Measurements from ENCODE around the gene GNL1. TPM values are rescaled to one million over a fixed set of nuclear protein-coding genes. Genes with fewer than 3 reads are reported as not detected.

Gene GNL1
- total and polyA plus RNA-seq, 2 donors, result 30.9 to 63.7 TPM

DNA sequence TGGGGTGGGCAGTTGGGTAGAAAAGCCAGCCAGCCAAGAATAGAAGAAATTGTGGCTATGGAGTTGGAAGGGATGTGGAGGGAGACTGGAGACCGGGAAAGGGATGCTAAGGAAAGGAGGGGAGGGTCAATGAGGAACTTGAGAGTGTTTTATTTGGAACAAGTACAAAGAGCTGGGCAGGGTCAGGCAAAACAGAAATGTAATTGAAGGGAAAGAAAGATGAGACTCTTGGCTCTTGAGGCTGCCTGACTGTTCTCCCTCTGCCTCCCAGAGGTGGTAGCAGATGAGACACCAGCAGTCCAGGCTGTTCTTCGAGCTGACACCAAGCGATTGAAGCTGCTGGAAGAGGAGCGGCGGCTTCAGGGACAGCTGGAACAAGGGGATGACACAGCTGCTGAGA lies 27.6 kb upstream of the GNL1 start:
- Histone ChIP-seq H3K36me3 (ENCODE audit: insufficient read depth) (peaks cover 24% of the 10 kb centered on the region), H3K4me1 (ENCODE audit: insufficient read depth) (no peaks in the 10 kb centered on the region), H3K4me3 (ENCODE audit: low read depth, low read length) (no peak overlapping the region), H3K27ac (ENCODE audit: low read depth) (no peak overlapping the region)
- DNase-seq (ENCODE audit: extremely low spot score), result no peak
- 93% methylated on average over 5 of the region's 5 CpGs for WGBS

DNA sequence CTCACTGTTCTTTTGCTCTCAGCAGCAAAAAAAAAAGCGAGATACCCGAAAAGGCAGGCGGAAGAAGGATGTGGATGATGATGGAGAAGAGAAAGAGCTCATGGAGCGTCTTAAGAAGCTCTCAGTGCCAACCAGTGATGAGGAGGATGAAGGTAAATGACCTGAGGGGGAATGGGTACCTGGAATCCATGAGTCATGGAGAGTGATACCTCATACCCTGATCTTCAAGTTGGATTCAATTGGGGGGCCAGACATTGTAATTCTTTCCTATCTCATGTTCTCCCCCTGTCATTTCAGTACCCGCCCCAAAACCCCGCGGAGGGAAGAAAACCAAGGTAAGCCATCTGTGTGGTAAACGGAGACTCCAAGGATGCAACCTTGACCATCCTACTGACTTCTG lies 21.8 kb upstream of the GNL1 start:
- 97% methylated on average over 8 of the region's 8 CpGs for WGBS
- no peak overlapping the region for H3K27ac ChIP-seq (ENCODE audit: low read depth)
- DNase-seq (ENCODE audit: extremely low spot score), result no peak
- no peaks in the 10 kb centered on the region for H3K4me1 ChIP-seq (ENCODE audit: insufficient read depth)
- H3K36me3 ChIP-seq (ENCODE audit: insufficient read depth), result peaks cover 5% of the 10 kb centered on the region
- H3K4me3 ChIP-seq (ENCODE audit: low read depth, low read length), result no peak overlapping the region

DNA sequence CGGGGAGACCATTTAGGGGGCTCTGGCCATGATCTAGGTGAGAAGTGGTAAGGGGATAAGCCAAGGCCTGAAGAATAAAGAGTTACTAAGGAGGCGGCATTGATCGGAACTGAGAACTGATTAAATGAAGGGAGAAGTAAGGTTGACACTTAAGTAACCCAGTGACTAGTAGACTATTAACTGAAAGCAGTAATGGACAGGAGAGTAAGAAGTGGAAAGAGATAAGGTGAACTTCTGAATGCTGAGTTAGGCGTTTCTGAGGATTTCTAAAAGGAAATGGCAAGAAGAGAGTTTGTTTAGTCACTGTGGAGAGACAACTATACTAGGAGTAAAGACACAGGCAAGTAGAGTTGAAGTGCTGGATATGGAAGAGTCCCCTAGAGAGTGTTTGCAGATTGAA lies 16.8 kb upstream of the GNL1 start:
- 66% methylated on average over 4 of the region's 4 CpGs for WGBS
- Histone ChIP-seq H3K27ac (ENCODE audit: low read depth) (no peak overlapping the region), H3K36me3 (ENCODE audit: insufficient read depth) (no peaks in the 10 kb centered on the region), H3K4me3 (ENCODE audit: low read depth, low read length) (no peak overlapping the region), H3K4me1 (ENCODE audit: insufficient read depth) (peaks cover 2% of the 10 kb centered on the region)
- DNase-seq (ENCODE audit: extremely low spot score), result no peak

DNA sequence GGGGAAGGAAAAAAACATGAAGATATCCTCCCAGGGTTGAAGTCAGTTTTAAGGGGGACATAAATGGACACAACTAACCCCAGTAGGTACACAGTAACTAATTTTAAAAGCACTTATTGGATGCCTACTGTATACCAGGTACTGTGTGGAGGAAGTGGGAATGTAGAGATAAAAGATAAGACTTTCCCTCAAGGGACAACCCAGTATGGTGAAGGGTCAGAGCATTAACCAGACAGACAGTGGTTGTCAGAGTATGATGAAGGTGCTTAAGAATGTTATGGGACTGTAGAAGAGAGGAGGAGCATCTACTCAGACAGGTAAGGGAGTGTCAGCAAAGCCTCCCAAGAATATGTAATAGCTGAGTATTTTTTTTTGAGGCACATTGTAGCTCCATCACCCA lies 15.9 kb upstream of the GNL1 start:
- no peak overlapping the region for H3K27ac ChIP-seq (ENCODE audit: low read depth)
- H3K36me3 ChIP-seq (ENCODE audit: insufficient read depth), result no peaks in the 10 kb centered on the region
- DNase-seq (ENCODE audit: extremely low spot score), result no peak
- peaks cover 2% of the 10 kb centered on the region for H3K4me1 ChIP-seq (ENCODE audit: insufficient read depth)
- H3K4me3 ChIP-seq (ENCODE audit: low read depth, low read length), result peak overlapping the region; percentile 54

DNA sequence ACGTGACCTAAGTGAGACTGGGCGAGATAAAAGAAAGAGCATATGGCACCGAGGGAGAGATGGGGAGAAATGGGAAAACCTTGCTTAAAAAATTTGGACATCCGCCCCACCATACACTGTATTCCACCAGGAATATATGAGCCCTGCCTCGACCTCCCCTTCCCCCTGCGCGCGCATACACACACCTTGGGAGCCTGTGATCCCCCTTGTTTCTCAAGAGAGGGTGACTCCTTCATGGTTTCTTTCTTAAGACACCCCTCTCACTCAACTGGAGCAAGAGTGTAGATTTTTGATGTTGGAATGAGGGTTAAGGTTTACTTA lies 15.4 kb upstream of the GNL1 start:
- H3K27ac ChIP-seq (ENCODE audit: low read depth), result no peak overlapping the region
- no peaks in the 10 kb centered on the region for H3K36me3 ChIP-seq (ENCODE audit: insufficient read depth)
- WGBS, result under 1% methylated on average over 8 of the region's 8 CpGs
- H3K4me1 ChIP-seq (ENCODE audit: insufficient read depth), result peaks cover 2% of the 10 kb centered on the region
- DNase-seq (ENCODE audit: extremely low spot score), result no peak
- peak overlapping the region; percentile 54 for H3K4me3 ChIP-seq (ENCODE audit: low read depth, low read length)

DNA sequence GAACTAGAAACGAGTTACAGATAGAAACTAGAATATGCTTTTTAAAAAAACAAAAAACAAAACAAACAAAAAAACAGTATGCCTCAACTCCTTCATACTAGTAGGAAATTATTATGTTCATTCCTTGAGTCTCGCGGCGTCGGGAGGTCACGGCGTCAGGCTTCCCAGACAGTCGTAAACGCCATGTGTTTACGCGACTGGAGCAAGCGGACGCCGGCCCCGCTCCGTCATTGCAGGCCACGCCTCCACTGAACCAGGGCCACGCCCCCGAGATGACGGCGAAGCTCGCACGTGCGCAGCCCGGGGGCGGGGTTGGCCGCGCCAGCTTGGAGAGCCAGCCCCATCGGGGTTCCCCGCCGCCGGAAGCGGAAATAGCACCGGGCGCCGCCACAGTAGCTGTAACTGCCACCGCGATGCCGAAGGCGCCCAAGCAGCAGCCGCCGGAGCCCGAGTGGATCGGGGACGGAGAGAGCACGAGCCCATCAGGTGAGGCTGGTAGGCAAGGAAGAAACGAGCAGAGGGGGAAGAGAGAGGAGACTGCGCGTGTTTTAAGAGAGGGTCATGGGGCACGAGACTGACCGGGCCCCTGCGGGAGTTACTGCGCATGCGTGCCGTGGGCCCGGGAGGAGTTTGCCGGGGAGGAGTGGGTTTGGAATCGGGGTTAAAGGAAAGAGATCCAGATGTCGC lies 14.9 kb upstream of the GNL1 start, which contains the start of gene ABCF1:
TSS of gene ABCF1 (plus strand) at position 368 of the 687 bp plus-strand sequence. CDS start at position 414, 46 bp downstream.
- DNase-seq (ENCODE audit: extremely low spot score), result peak; percentile 88
- WGBS, result under 1% methylated on average over 59 of the region's 59 CpGs
- Histone ChIP-seq H3K4me1 (ENCODE audit: insufficient read depth) (peaks cover 2% of the 10 kb centered on the region), H3K36me3 (ENCODE audit: insufficient read depth) (no peaks in the 10 kb centered on the region), H3K27ac (ENCODE audit: low read depth) (peak within 1 kb of the TSS; percentile 95), H3K4me3 (ENCODE audit: low read depth, low read length) (peak within 1 kb of the TSS; percentile 54)

DNA sequence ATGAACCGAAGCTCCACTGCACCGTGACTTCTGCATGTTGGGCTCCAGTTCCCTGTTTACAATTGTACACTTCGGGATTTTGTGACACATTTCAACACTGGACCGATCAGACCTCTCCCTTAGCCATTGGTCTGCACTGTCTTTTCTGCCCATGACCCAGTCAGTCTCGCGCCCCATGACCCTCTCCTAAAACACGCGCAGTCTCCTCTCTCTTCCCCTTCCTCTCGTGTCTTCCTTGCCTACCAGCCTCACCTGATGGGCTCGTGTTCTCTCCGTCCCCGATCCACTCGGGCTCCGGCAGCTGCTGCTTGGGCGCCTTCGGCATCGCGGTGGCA lies 14.4 kb upstream of the GNL1 start:
- peaks cover 2% of the 10 kb centered on the region for H3K4me1 ChIP-seq (ENCODE audit: insufficient read depth)
- no peak for DNase-seq (ENCODE audit: extremely low spot score)
- WGBS, result 1% methylated on average over 18 of the region's 18 CpGs

DNA sequence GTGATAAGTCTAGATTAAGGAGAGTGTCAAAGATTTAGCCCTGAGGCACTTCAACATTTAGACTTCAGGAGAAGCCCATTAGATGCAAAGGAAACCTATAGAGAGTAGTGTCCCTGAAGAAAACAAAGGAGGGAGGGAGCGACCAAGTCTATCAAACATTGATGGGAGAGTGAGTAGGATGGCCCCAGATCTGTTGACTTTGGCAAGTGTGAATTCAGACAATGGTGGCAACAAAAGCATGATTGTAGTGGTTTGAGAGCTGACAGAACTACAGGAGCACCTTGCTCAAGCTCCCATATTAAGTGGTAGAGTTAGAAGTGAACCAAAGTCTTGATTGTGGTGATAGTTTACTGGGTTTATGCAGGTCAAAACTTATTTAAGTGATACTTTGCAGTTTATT lies 14.0 kb upstream of the GNL1 start:
- Histone ChIP-seq H3K4me1 (ENCODE audit: insufficient read depth) (peaks cover 2% of the 10 kb centered on the region), H3K27ac (ENCODE audit: low read depth) (no peak overlapping the region), H3K36me3 (ENCODE audit: insufficient read depth) (no peaks in the 10 kb centered on the region), H3K4me3 (ENCODE audit: low read depth, low read length) (peak overlapping the region; percentile 54)
- 67% methylated on average over 1 of the region's 1 CpG for WGBS
- DNase-seq (ENCODE audit: extremely low spot score), result no peak

More for the DNA sequence above, 14.4 kb upstream of the GNL1 start:
- Histone ChIP-seq H3K4me3 (ENCODE audit: low read depth, low read length) (peak overlapping the region; percentile 54), H3K36me3 (ENCODE audit: insufficient read depth) (no peaks in the 10 kb centered on the region), H3K27ac (ENCODE audit: low read depth) (peak overlapping the region; percentile 95)

DNA sequence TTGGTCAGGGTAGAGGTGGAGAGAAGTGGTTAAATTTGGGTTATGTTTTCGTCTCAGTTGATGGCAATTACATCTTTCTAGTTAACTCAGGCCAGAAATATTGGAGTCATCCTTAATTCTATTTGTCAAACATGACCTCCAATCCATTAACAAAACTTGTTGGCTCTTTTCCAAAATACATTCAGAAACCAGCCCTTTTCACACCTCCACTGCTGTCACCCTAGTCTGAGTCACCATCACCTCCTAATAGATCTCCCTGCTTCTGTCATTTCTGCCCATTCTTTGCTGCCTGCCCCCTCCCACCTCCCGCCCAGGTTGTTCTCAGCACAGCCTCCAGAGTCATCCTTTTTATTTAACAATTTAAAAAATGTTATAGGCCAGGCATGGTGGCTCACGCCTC lies 12.0 kb upstream of the GNL1 start:
- 60% methylated on average over 3 of the region's 3 CpGs for WGBS
- DNase-seq (ENCODE audit: extremely low spot score), result no peak
- Histone ChIP-seq H3K36me3 (ENCODE audit: insufficient read depth) (no peaks in the 10 kb centered on the region), H3K27ac (ENCODE audit: low read depth) (no peak overlapping the region), H3K4me1 (ENCODE audit: insufficient read depth) (peaks cover 2% of the 10 kb centered on the region), H3K4me3 (ENCODE audit: low read depth, low read length) (no peak overlapping the region)

DNA sequence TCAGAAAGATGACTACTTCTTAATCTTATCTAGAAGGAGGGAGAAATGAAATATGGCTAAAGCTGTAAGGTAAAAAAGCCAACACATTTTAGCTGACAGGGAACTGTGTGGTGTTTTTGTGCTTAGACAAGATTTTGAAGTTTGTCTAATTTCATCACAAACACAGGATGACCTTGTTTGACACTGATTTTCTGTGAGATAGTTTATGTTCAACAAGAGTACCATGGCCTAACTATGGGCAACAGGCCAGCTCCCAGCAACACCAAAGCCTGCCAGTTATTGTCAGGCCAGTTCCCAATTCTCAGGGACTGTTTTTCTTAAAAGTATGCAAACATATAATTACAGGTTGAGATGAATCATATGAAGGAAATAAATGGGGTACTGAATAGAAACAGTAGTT lies 9.5 kb upstream of the GNL1 start:
- no peak for DNase-seq (ENCODE audit: extremely low spot score)
- Histone ChIP-seq H3K4me1 (ENCODE audit: insufficient read depth) (no peaks in the 10 kb centered on the region), H3K4me3 (ENCODE audit: low read depth, low read length) (no peak overlapping the region), H3K27ac (ENCODE audit: low read depth) (no peak overlapping the region), H3K36me3 (ENCODE audit: insufficient read depth) (peaks cover 3% of the 10 kb centered on the region)

DNA sequence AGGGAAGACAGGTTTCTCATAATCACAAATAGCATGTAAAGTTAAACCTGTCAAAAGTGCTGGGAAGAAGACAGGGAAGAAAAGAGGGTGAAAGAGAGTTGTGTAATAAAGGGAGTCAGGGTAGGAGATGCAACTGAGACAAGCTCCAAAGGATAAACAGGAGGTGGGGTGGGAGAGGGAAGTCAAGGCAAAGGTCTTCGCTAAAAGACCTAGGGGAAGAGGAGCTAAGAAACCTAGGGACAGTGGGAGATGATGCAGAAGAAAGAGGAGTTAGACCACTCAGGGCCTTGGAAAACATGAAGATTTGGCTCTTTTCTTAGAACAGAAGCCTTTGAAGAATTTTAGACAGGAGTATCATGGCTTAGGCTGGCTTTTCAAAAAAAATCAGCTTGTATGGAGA lies 7.8 kb upstream of the GNL1 start:
- H3K27ac ChIP-seq (ENCODE audit: low read depth), result no peak overlapping the region
- no peak for DNase-seq (ENCODE audit: extremely low spot score)
- no peak overlapping the region for H3K4me3 ChIP-seq (ENCODE audit: low read depth, low read length)
- H3K36me3 ChIP-seq (ENCODE audit: insufficient read depth), result peaks cover 3% of the 10 kb centered on the region
- no peaks in the 10 kb centered on the region for H3K4me1 ChIP-seq (ENCODE audit: insufficient read depth)
- WGBS, result 98% methylated on average over 1 of the region's 1 CpG

DNA sequence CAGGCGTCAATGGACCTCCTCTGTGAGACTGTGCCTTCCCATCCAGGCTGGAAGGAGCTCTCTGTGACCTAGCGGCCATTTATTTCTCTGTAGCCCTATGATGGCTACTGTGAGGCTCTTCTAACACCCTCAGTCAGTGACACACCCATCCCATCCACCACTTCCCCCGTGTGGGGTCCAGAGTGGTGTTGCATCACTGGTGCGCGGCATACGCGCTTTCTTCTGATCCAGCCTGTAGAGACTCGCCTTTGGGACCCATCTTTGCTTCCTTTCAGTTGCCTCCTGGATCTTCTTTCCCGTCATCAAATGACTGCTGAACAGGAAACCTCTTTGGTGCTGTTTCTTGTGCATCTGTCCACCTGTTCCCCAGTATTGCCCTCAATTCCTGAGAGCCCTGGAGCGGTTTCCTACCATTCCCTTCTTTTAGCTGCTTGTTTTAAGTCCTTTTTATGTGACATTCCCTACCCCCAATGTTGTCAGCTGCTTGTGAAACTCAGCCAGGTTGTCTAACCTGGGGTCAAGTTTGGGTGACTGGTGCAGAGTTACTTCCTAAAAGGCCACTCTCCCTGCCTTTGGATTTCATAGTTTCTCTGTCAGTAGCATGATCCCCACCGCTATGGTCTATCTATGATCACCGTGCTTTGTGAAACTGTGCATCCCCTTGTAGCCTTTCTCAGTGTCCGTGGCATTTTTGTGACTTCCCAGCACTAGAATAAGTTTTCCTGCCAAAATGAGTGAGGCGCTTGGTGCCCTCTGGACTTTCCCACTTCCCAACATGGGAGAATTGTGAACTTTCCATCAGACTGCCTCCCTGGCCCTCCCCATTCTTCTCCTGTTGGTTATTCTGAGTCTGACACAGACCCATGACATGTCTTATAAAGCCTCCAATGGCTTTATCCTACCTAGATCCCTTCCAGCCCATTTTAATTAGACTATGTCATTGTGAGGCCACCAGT lies 6.5 kb upstream of the GNL1 start:
- 90% methylated on average over 14 of the region's 14 CpGs for WGBS
- H3K4me3 ChIP-seq (ENCODE audit: low read depth, low read length), result no peak overlapping the region
- no peaks in the 10 kb centered on the region for H3K4me1 ChIP-seq (ENCODE audit: insufficient read depth)
- H3K27ac ChIP-seq (ENCODE audit: low read depth), result no peak overlapping the region
- peaks cover 3% of the 10 kb centered on the region for H3K36me3 ChIP-seq (ENCODE audit: insufficient read depth)
- DNase-seq (ENCODE audit: extremely low spot score), result no peak

DNA sequence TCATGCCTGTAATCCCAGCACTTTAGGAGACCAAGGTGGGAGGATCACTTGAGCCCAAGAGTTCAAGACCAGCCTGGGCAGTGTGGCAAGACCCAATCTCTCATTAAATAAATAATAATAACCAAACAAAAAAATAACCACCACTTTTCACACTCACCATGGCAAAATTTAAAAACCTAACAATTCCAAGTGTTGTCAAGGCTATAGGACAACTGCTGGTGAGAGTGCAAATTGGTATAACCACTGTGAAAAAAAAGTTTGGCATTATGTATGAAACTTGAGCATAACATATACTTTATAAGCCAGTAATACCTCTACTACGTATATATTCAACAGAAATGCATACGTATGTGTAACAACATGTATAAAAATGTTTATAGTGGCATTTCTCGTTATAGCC lies 4.6 kb upstream of the GNL1 start:
- DNase-seq (ENCODE audit: extremely low spot score), result no peak
- Histone ChIP-seq H3K27ac (ENCODE audit: low read depth) (no peak overlapping the region), H3K4me3 (ENCODE audit: low read depth, low read length) (no peak overlapping the region), H3K4me1 (ENCODE audit: insufficient read depth) (no peaks in the 10 kb centered on the region), H3K36me3 (ENCODE audit: insufficient read depth) (peaks cover 3% of the 10 kb centered on the region)
- 87% methylated on average over 3 of the region's 3 CpGs for WGBS

DNA sequence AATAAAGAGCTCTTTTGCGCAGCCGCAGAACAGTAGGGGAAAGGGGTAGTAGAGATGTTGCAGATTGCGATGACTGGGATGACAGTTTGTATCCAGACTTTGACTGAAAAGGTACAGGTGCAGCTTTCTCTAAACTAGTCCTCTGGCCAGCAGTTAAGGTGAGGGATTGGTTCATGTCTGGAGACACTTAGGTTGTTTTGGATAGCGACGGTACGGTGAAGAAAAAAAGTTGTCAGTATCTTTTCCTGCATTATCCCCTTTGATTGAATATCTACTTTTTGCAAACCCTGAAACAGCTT lies 1.3 kb upstream of the GNL1 start:
- H3K4me3 ChIP-seq (ENCODE audit: low read depth, low read length), result peak overlapping the region; percentile 74
- H3K4me1 ChIP-seq (ENCODE audit: insufficient read depth), result peaks cover 1% of the 10 kb centered on the region
- no peak for DNase-seq (ENCODE audit: extremely low spot score)
- H3K36me3 ChIP-seq (ENCODE audit: insufficient read depth), result peaks cover 2% of the 10 kb centered on the region
- 2% methylated on average over 6 of the region's 6 CpGs for WGBS
- no peak overlapping the region for H3K27ac ChIP-seq (ENCODE audit: low read depth)

Measured in urinary bladder (tissue), 4 donors.